Ecto neural progenitor cell (in vitro differentiated cells): ENCODE data around the gene TFPI2.

ENCODE experiments used
- DNase-seq: peaks from one replicate; pipeline ENCODE4 v3.0.0-alpha.2; 2018; ENCODE audit warnings: low spot score

TFPI2 gene

GRCh38 chr7:93855797-93856196 is 34.8 kb downstream of the TFPI2 start:
- DNase-seq, result no peak

GRCh38 chr7:93854480-93854879 is 36.1 kb downstream of the TFPI2 start:
- DNase-seq, result no peak

GRCh38 chr7:93851536-93851935 is 39.0 kb downstream of the TFPI2 start:
- DNase-seq, result no peak

GRCh38 chr7:93843260-93843659 is 47.3 kb downstream of the TFPI2 start:
- DNase-seq, result no peak

GRCh38 chr7:93838966-93839365 is 51.6 kb downstream of the TFPI2 start:
- no peak for DNase-seq

GRCh38 chr7:93837245-93837644 is 53.3 kb downstream of the TFPI2 start:
- DNase-seq, result no peak

- DNase-seq, result no peak
Observed at GRCh38 chr7:93836116-93836515, 54.4 kb downstream of the TFPI2 start.

- no peak for DNase-seq
Observed at GRCh38 chr7:93835702-93836101, 54.9 kb downstream of the TFPI2 start.
